HAP-1 (cell line): ENCODE results near the gene CACTIN.

Experiments used
- DNase-seq, 2 experiments: peaks; one replicate each; pipeline ENCODE4 v3.0.0-alpha.2; 2016 to 2020; ENCODE audit warnings: low spot score in 2 of 2
- H3K27me3 ChIP-seq: fragments of 250-450 bp; sonication (Bioruptor Pico); 2 replicates; pipeline ENCODE4 v1.5.1; 2020; ENCODE audit warnings: low read depth, mild to moderate bottlenecking, moderate library complexity
- H3K36me3 ChIP-seq: fragments of 250-450 bp; sonication (Bioruptor Pico); replicated peaks from 2 replicates; pipeline ENCODE4 v1.5.1; 2020; ENCODE audit warnings: mild to moderate bottlenecking
- H3K4me1 ChIP-seq: fragments of 250-450 bp; sonication (Bioruptor Pico); 2 replicates; pipeline ENCODE4 v1.5.1; 2020; ENCODE audit warnings: mild to moderate bottlenecking
- H3K4me3 ChIP-seq: fragments of 250-450 bp; sonication (Bioruptor Pico); 2 replicates; pipeline ENCODE4 v1.5.1; 2020; ENCODE audit warnings: mild to moderate bottlenecking, moderate library complexity
- H3K9me3 ChIP-seq: fragments of 250-450 bp; sonication (Bioruptor Pico); 2 replicates; pipeline ENCODE4 v1.5.1; 2020; ENCODE audit warnings: mild to moderate bottlenecking, moderate library complexity
- in situ Hi-C: fragments of 300-500 bp; cut with MboI; formaldehyde crosslinking; loops from 3 replicates; pipeline ENCODE4 v1.14.3; 2020; ENCODE audit warnings: low sequenced_read_pairs, inconsistent platforms, mixed read lengths

CACTIN gene

DNA sequence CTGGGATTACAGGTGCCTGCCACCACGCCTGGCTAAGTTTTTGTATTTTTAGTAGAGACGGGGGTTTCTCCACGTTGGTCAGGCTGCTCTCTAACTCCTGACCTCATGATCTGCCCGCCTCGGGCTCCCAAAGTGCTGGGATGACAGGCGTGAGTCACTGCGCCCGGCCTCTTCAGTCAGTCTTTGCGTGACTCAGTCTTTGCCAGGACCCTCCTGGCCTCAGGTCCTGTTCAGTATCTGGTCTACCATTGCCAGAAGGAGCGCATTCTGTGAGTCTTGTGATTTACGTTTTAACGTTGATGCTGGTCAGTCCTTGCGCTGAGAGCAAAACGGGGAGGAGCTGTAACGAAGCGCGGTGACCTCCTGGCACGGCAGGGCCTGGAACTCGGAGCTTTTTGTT, 61.5 kb downstream of the CACTIN start:
- no peak for DNase-seq
- H3K9me3 ChIP-seq: no peaks in the 10 kb centered on the region

DNA sequence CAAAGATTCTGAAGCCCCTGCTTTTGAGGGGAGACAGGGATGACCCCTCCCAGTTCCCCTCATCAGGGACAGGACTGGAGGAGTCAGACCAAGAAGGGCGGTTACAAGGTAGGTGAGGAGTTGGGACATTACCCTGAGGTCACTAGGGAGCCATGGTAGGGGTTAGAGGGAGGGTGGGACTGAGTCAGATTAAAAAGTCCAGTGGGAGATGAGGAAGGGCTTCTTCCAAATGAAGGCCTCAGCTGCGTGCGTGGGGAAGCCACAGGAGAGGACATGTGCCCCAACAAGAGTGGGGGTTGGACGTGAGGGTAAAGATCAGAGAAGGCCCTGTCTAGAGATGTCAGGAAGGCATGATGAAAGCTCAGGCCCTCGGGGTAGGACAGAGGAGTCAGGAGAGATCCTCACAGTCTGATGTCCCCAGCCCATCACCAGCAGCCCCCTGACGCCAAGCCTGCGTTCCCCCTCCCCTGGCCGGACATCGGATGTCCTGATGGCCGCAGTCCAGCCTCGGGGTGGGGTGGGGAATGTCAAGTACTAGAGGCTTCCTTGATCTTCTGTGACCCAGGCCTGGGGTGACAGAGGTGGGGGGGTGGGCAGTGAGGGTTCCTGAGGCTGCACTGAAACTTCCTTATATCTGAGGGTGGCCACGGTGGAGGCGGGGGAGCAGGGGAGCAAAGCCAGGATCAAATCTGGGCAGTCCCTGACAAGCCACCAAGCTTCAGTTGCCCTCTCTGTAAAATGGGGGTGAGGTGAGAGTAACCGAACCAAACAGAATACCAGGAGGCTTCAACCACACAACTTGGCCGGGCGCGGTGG, 62.7 kb downstream of the CACTIN start:
- in situ Hi-C loops: no loop called here
- no peak for DNase-seq
- no peaks in the 10 kb centered on the region for H3K27me3 ChIP-seq
- H3K4me1 ChIP-seq: no peaks in the 10 kb centered on the region
- H3K36me3 ChIP-seq: no peaks in the 10 kb centered on the region
- H3K4me3 ChIP-seq: no peak overlapping the region
- no peaks in the 10 kb centered on the region for H3K9me3 ChIP-seq

More for the DNA sequence above, 61.5 kb downstream of the CACTIN start:
- in situ Hi-C loops: no loop called here
- H3K36me3 ChIP-seq: no peaks in the 10 kb centered on the region
- no peaks in the 10 kb centered on the region for H3K4me1 ChIP-seq
- H3K4me3 ChIP-seq: no peak overlapping the region
- H3K27me3 ChIP-seq: no peaks in the 10 kb centered on the region
